Fibroblast of lung (primary cell): ENCODE data around the gene GSK3A.

ENCODE experiments used
- EZH2 ChIP-seq: IDR thresholded peaks from 2 replicates; pipeline ENCODE4 v1.5.1; 2012; ENCODE audit warnings: low read length, control low read depth, mild to moderate bottlenecking; ENCODE audit errors: missing control alignments
- TF ChIP-seq, protein P1 (sequence below), 2 donors: IDR thresholded peaks in 1 of 2; conservative IDR thresholded peaks in 1 of 2; 1 replicate in 1 of 2; 2 replicates in 1 of 2; pipeline ENCODE4 v1.5.1; 2011 to 2012; ENCODE audit warnings: low read length in 2 of 2, control low read depth in 1 of 2, inconsistent platforms in 1 of 2, low read depth in 1 of 2, mild to moderate bottlenecking in 1 of 2

DNA sequence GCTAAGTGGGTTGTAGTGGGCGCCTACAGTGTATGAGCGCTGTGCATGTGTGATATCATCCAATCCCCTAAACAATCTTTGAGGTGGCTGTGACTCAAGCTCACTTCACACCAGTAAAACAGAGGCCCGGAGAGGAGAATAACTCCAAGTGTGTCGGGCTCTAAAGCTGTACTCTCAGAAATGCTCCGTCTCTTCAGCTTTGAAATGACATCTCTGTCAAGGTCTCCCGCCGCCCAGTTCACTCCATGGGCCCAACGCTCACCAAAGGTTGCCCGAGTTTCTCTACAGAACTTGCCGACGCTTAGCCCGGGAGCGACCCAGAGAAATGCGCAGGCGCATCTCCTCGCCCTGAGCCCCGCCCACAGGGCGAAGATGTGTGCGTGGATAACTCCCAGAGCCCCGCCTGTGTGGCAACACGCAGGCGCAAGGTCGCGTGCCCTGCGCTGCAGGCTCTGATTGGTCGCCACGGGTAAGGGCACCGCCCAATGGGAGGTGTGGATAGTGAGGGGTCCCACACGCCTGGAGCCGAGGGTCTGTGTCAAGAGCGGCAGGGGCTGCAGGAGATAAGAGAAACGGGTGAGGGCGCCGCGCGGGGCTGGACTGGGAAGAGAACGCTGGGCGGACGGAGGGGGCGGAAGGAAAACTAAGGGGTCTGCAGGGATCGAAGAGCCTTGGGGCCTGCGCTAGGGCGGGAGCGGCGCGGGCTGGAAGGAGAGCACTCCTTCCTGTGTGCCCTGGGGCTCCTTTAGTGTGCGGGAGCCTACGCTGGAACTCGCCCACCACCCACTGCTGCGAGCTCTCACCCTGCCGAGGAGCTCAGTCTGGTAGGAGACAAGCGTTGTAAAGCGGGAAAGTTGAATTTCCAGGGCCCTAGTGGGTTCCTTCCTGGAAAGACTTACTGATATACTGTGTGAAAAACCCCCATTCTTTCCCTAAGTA is 22.3 kb downstream of the GSK3A start, which contains the start of gene ZNF526:
- TF ChIP-seq, protein P1, sequence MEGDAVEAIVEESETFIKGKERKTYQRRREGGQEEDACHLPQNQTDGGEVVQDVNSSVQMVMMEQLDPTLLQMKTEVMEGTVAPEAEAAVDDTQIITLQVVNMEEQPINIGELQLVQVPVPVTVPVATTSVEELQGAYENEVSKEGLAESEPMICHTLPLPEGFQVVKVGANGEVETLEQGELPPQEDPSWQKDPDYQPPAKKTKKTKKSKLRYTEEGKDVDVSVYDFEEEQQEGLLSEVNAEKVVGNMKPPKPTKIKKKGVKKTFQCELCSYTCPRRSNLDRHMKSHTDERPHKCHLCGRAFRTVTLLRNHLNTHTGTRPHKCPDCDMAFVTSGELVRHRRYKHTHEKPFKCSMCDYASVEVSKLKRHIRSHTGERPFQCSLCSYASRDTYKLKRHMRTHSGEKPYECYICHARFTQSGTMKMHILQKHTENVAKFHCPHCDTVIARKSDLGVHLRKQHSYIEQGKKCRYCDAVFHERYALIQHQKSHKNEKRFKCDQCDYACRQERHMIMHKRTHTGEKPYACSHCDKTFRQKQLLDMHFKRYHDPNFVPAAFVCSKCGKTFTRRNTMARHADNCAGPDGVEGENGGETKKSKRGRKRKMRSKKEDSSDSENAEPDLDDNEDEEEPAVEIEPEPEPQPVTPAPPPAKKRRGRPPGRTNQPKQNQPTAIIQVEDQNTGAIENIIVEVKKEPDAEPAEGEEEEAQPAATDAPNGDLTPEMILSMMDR (conservative IDR thresholded peaks at IDR 0.05 in 1 of 2, IDR thresholded peaks at IDR 0.05 in 1 of 2; ENCODE audit: low read depth in 1 of 2, low read length in 2 of 2): no peak
- no peak for TF ChIP-seq EZH2
